ENCODE data around the gene MALRD1. TPM values are rescaled to one million over a fixed set of nuclear protein-coding genes. Genes with fewer than 3 reads are reported as not detected.

MALRD1 gene
- total and polyA plus RNA-seq, 7 donors: 0.34 to 4.7 (median 2.1) TPM; not detected in 2

DNA sequence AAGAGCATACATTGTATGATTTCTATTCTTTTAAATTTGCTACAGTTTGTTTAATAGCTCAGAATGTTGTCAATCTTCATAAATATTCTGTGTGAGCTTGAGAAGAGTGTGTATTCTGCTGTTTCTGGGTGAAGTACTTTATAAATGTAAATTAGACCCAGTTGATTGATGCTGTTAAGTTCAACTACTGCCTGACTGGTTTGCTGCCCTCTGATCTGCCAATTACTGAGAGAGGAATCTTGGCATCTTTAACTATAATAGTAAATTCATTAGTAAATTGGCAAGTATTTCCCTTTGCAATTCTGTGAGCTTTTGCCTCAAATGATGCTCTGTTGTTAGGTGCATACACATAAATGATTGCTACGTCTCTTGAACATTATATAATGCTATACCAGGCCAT is 512.6 kb downstream of the MALRD1 start:
- Histone ChIP-seq H3K4me1 (no peaks in the 10 kb centered on the region), H3K4me3 (no peak overlapping the region), H3K27me3 (no peaks in the 10 kb centered on the region), H3K9me3 (no peaks in the 10 kb centered on the region), H3K27ac (peak overlapping the region in 1 of 4 donors; percentile 73), H3K36me3 (no peaks in the 10 kb centered on the region)
- WGBS, 2 donors: 84 to 89% methylated on average over 1 of the region's 1 CpG
- TF ChIP-seq POLR2A (IDR thresholded peaks at IDR 0.05): no peak
- TF ChIP-seq, protein P1, sequence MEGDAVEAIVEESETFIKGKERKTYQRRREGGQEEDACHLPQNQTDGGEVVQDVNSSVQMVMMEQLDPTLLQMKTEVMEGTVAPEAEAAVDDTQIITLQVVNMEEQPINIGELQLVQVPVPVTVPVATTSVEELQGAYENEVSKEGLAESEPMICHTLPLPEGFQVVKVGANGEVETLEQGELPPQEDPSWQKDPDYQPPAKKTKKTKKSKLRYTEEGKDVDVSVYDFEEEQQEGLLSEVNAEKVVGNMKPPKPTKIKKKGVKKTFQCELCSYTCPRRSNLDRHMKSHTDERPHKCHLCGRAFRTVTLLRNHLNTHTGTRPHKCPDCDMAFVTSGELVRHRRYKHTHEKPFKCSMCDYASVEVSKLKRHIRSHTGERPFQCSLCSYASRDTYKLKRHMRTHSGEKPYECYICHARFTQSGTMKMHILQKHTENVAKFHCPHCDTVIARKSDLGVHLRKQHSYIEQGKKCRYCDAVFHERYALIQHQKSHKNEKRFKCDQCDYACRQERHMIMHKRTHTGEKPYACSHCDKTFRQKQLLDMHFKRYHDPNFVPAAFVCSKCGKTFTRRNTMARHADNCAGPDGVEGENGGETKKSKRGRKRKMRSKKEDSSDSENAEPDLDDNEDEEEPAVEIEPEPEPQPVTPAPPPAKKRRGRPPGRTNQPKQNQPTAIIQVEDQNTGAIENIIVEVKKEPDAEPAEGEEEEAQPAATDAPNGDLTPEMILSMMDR (IDR thresholded peaks at IDR 0.05): no peak
- TF ChIP-seq EP300 (IDR thresholded peaks at IDR 0.05): no peak
- TF ChIP-seq POLR2AphosphoS5 (IDR thresholded peaks at IDR 0.05): no peak
- intact Hi-C loops (cut with DNase I): loop anchor here (10.0 kb wide), 1 partner anchor 66 kb away; no protein-coding TSS in a partner anchor
- DNase-seq: no peak

DNA sequence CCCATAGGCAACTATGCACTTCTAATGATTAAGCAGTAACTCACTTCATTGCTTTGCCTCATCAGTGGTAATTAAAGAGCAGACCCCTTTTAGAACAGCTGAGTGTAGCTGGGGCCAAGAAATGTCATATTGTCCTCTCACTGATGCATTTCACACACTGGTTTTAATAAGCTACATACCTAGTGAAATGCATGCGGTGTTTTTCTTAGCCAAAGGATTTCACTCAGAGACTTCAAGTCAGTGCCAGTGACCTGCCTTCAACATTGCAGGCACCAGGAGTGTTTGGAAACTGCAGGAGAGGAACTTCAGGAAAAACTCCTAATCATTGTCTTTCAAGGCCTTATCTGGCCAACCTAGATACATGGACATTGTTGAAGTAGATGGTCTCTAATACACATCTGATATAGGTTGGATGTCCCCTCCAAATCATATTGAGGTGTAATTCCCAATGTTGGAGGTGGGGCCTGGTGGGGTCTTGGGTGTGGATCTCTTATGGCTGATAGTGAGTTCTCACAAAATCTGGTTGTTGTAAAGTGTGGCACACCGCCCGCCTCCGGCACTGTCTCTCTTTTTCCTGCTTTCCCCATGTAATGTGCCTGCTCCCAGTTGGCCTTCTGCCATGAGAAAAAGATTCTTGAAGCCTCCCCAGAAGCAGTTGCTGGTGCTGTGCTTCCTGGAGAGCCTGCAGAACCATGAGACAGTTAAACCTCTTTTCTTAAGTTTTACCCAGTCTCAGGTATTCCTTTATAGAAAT is 515.0 kb downstream of the MALRD1 start:
- DNase-seq: no peak
- TF ChIP-seq, protein P1 (IDR thresholded peaks at IDR 0.05): no peak
- TF ChIP-seq POLR2AphosphoS5 (IDR thresholded peaks at IDR 0.05): no peak
- no peak for TF ChIP-seq EP300 (IDR thresholded peaks at IDR 0.05)
- no peak for TF ChIP-seq POLR2A (IDR thresholded peaks at IDR 0.05)
- no peaks in the 10 kb centered on the region for H3K4me1 ChIP-seq
- intact Hi-C loops (cut with DNase I): loop anchor here (10.0 kb wide), 1 partner anchor 69 kb away; no protein-coding TSS in a partner anchor
- WGBS, 2 donors: 78 to 83% methylated on average over 4 of the region's 4 CpGs
- H3K27ac ChIP-seq: peak overlapping the region in 1 of 4 donors; percentile 41
- no peaks in the 10 kb centered on the region for H3K36me3 ChIP-seq
- H3K9me3 ChIP-seq: no peaks in the 10 kb centered on the region
- H3K4me3 ChIP-seq: no peak overlapping the region
- H3K27me3 ChIP-seq: no peaks in the 10 kb centered on the region

DNA sequence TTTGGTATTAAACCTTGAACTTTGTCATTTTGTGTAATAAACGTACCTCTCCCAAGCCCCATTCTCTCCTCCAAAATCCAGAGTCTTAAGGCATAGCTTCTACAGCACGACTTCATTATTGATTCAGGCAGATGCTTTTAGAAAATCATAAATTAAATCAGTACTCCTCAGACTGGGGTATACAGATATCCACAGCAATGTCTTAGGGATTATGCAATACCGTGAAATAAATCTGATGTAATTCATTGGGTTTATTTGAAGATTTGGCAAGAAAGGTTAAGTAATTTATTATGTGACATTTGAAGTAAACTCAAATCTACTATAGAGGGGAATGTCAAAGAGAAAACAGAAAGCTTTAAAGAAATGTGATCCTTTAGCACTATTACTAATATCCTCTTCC is 521.5 kb downstream of the MALRD1 start:
- Histone ChIP-seq H3K9me3 (no peaks in the 10 kb centered on the region), H3K36me3 (no peaks in the 10 kb centered on the region), H3K4me3 (no peak overlapping the region), H3K27me3 (no peaks in the 10 kb centered on the region), H3K4me1 (peaks cover 0 to 8% (median 4%) of the 10 kb centered on the region in 4 donors), H3K27ac (no peak overlapping the region)
- WGBS, 2 donors: 46 to 60% methylated on average over 3 of the region's 3 CpGs
- DNase-seq: no peak
- TF ChIP-seq POLR2AphosphoS5 (IDR thresholded peaks at IDR 0.05) (no peak), EP300 (IDR thresholded peaks at IDR 0.05) (no peak), POLR2A (IDR thresholded peaks at IDR 0.05) (no peak)
- TF ChIP-seq, protein P1 (IDR thresholded peaks at IDR 0.05): no peak
- intact Hi-C loops (cut with DNase I): no loop called here

DNA sequence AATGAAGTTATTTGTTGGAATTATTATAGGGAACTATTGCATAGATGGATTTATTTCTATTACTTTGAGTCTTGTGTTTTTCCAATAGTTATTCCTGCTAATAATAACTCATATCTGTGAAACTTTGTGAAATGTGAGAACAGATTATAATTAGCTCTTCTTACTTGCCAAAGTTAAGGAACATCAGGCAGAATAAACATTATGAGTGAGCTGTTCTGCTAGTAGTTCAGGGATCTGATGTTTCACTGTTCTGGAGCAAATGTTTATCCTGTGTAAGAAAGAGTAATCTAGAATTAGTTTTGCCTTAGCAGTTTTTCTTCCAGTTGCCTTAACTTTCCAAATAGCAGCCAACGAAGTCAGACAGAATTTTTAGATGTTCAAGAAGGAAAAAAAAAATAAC is 522.4 kb downstream of the MALRD1 start:
- WGBS, 2 donors: 48 to 53% methylated on average over 1 of the region's 1 CpG
- peak overlapping the region in 1 of 4 donors; percentile 53 for H3K27ac ChIP-seq
- intact Hi-C loops (cut with DNase I): no loop called here
- H3K27me3 ChIP-seq: no peaks in the 10 kb centered on the region
- peaks cover 0 to 8% (median 4%) of the 10 kb centered on the region in 4 donors for H3K4me1 ChIP-seq
- TF ChIP-seq EP300 (IDR thresholded peaks at IDR 0.05) (no peak), POLR2A (IDR thresholded peaks at IDR 0.05) (no peak), POLR2AphosphoS5 (IDR thresholded peaks at IDR 0.05) (no peak)
- TF ChIP-seq, protein P1 (IDR thresholded peaks at IDR 0.05): no peak
- H3K4me3 ChIP-seq: no peak overlapping the region
- no peaks in the 10 kb centered on the region for H3K9me3 ChIP-seq
- no peaks in the 10 kb centered on the region for H3K36me3 ChIP-seq
- DNase-seq: no peak

Data from sigmoid colon (tissue), 7 donors.